A673 (cell line): ENCODE measurements around the gene ST7.

Source experiments
- CTCF ChIP-seq: fragments of 300-800, 200-600 bp; sonication (generic); conservative IDR thresholded peaks from 2 replicates; pipeline ENCODE4 v1.5.1; 2017; ENCODE audit warnings: low read depth, mild to moderate bottlenecking, antibody characterized with exemption, low read length, moderate library complexity, mixed read lengths
- EZH2 ChIP-seq: fragments of 200-600 bp; sonication (generic); IDR thresholded peaks from 2 replicates; pipeline ENCODE4 v1.6.1; 2017; ENCODE audit warnings: borderline replicate concordance, low read depth, mild to moderate bottlenecking, mixed read lengths, antibody characterized with exemption, low read length; ENCODE audit not compliant: poor library complexity, severe bottlenecking

GRCh38 chr7:116984511-116984910 is 31.2 kb downstream of the ST7 start:
- TF ChIP-seq CTCF: no peak
- TF ChIP-seq EZH2: no peak
